HG03095 (cell line): ENCODE measurements around the gene RHO.
"Not testable (repeated sequence)": the region's sequence is repeated elsewhere in the genome, so short reads cannot be mapped to it uniquely, and the experiment has no call there.

Experiments
- ATAC-seq: cut with Tn5 transposase; IDR thresholded peaks from one replicate; pipeline ENCODE4 v1.9.1; 2021; ENCODE audit warnings: moderate library complexity; ENCODE audit not compliant: unreplicated experiment

The RHO gene

DNA sequence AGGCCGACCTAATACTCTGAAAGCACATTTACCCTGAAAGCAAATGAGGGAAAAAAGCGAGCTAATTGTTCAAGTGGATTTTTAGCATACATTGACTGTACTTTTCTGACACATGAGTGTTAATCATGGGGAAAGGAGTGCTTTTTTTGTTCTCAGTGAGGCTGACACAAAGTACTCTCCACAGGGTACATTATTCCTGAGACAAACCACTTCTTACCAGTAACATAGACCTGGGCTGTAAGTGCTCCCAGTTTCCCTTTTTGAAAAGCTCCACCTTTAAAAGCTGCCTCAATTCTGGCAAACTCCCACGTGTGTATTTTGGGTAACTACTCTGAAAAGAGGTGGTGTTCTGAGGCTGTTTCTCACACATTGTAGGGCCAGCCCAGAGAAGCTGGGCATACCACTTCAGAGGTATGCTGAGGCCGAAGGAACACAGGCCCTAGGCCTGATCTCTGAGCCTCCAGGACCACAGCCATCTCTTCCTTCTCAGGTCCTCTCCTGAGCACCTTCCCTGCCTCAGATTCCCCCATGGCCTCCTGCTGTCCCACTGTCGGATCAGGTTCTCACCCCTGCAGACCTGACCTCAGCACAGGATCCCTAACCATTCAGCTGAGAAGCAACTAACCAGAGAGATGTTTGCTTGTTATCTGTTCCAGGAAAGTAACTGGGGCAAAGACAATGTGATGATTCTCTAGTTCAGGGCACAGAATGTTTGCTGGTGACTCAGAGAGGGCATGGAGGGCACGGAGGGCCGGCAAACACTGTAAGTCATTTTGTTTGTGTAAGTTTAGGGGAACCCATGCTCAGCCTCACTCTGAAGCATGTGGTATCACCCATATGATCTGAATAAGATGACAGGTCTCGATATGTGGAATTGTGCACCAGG, 29.6 kb upstream of the RHO start:
- not testable (repeated sequence) for ATAC-seq

GRCh38 chr3:129499604-129500333, 28.7 kb upstream of the RHO start:
- not testable (repeated sequence) for ATAC-seq

- ATAC-seq = no peak
These were observed 28.1 kb upstream of the RHO start for GRCh38 chr3:129500334-129500658.

DNA sequence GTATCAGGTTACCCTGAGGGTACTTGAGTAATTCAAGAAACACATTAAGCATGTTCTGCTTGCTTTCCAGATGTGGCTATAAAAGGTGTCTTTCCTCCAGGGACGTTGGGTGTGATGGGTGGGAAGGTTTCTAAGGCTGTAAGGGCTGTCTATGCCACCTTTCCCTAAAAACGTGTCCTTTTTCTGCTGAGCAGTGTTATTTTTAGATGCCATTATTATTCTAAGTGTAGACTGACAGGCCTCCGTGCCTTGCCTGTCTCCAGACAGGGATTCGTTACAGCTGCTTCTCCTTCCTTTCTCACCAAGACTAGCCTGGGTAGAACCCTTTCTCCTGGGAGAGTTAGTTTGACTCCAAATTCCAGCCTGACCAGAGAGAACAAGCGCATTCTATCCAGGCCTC, 26.8 kb upstream of the RHO start:
- ATAC-seq = no peak

GRCh38 chr3:129502641-129503408, 25.6 kb upstream of the RHO start:
- ATAC-seq = no peak

GRCh38 chr3:129503471-129504291, 24.8 kb upstream of the RHO start:
- ATAC-seq = no peak

GRCh38 chr3:129504471-129505100, 23.9 kb upstream of the RHO start:
- no peak for ATAC-seq

- ATAC-seq = no peak
These were observed 23.1 kb upstream of the RHO start for GRCh38 chr3:129505341-129505740.

DNA sequence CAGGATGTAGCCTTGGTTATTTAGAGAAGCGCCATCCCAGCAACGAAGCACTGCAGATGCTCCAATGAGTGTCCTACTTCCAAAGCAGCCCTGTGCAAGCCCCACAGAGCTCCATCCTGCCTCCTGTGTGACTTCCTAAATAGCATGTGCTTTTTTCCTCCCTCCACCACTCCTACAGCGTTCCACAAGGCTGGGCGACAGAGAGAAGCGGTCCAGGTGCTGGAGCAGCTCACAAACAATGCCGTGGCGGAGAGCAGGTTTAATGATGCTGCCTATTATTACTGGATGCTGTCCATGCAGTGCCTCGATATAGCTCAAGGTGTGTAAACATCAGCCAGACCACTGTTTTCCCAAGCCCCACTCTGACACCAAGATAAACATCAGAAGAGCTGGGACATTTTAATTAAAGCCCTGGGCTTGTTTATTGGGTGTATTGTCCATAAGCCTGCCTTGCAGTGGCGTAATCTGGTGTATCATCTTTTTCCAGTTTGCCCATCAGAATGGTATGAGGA, 22.2 kb upstream of the RHO start:
- no peak for ATAC-seq

- no peak for ATAC-seq
These were observed 21.1 kb upstream of the RHO start for GRCh38 chr3:129507181-129507831.

DNA sequence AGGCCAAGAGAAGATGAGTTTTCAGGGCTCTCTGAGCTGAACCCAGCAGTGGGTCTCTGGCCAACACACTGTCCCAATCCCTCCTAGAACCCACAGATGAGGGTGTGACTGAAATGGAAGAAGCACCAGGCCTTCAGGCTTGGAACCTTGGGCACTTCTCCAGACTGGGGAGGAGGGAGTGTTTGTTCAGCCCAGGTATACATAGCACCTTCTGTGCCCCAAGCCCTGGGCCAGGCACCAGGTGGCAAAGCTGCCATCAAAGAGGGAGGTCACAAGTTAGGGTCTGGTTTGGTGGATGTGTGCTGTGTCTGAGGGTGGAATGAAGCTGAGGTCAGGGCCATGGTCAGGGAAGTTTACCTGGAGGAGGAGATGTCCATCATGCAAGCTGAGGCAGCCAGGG, 15.8 kb upstream of the RHO start:
- ATAC-seq = no peak

GRCh38 chr3:129513705-129514104, 14.7 kb upstream of the RHO start:
- no peak for ATAC-seq

DNA sequence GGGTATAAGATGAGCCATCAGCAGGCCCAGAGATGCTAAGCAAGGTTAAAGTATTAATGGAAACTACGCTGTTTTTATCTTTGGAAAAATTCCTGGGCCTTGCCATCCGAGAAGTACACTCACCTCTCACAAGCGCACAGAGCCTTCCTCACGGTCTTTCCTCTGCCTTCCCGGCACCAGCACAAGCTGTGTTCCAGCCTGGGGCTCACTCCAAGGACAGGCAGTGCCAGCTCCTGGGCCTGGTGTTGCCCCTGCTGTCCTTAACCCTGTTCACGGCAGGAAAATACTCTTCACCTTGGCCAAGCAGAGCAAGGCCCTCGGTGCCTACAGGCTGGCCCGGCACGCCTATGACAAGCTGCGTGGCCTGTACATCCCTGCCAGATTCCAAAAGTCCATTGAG, 14.3 kb upstream of the RHO start:
- ATAC-seq = no peak

GRCh38 chr3:129514563-129514962, 13.9 kb upstream of the RHO start:
- no peak for ATAC-seq

DNA sequence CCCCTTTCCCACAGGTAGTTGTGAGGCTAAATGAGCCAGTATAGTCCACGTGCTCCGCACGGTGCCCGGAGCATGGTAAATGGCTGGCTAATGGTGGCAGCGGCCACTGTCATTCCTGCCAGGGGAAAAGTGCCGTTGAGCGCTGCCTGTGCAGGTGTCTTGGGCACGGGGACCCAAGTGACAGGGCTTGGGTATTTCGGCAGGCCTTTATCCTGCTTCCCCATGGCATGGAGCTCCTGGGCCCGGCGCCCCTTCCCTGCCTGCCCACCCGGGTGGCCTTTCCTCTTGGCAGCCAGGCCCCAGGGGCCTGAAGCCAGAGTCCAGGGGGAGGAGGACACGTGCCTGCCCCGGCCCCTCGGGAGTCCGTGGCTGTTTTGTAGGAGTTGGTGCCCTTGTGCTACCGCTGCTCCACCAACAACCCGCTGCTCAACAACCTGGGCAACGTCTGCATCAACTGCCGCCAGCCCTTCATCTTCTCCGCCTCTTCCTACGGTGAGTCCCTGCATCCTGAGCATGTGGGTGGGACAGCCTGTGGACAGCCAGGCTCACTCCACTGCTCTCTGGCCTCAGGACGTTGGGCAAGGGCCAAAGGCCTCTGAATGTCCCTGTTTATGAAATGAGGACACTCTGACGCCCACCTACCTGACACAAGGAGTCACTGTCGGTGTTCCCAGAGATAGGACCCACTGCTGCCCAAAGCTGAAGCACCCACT, 13.2 kb upstream of the RHO start:
- not testable (repeated sequence) for ATAC-seq

DNA sequence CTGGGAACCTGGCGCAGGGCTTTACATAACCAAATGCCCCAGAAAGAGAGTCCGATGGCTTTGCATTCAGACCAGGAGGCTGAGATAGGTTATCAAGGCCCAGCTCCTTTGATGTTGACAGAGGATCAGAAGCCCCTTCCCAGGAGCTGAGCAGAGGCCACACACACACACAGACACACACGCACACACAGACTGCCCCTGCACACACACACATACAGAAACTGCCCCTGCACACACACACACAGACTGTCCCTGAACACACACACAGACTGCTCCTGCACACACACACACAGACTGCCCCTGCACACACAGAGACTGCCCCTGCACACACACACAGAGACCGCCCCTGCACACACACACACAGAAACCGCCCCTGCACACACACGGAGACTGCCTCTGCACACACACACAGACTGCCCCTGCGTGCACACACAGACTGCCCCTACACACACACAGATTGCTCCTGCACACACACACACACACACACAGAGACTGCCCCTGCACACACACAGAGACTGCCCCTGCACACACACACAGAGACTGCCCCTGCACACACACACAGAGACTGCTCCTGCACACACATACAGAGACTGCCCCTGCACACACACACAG, 12.5 kb upstream of the RHO start:
- ATAC-seq = not testable (repeated sequence)

- ATAC-seq = no peak
These were observed 10.9 kb upstream of the RHO start for GRCh38 chr3:129517516-129517915.

- no peak for ATAC-seq
These were observed 10.3 kb upstream of the RHO start for GRCh38 chr3:129518038-129518561.
